Brain microvascular endothelial cell (primary cell): ENCODE results near the gene ADAT3.
"Not testable (repeated sequence)": the region's sequence is repeated elsewhere in the genome, so short reads cannot be mapped to it uniquely, and the experiment has no call there.

Experiments
- DNase-seq: peaks from one replicate; pipeline ENCODE4 v3.0.0-alpha.2; 2020
- H3K27ac ChIP-seq: fragments of 250-450 bp; sonication (Bioruptor Pico); 2 replicates; pipeline ENCODE4 v1.5.1; 2020; ENCODE audit warnings: mild to moderate bottlenecking, moderate library complexity
- H3K27me3 ChIP-seq: fragments of 250-450 bp; sonication (Bioruptor Pico); replicated peaks from 2 replicates; pipeline ENCODE4 v1.5.1; 2020; ENCODE audit warnings: mild to moderate bottlenecking
- H3K36me3 ChIP-seq: fragments of 250-450 bp; sonication (Bioruptor Pico); replicated peaks from 2 replicates; pipeline ENCODE4 v1.5.1; 2020; ENCODE audit warnings: mild to moderate bottlenecking
- H3K4me3 ChIP-seq: 2 replicates; pipeline ENCODE4 v1.5.1; 2011; ENCODE audit warnings: low read depth, mild to moderate bottlenecking, control low read depth, low read length, moderate library complexity
- CTCF ChIP-seq: IDR thresholded peaks from 2 replicates; pipeline ENCODE4 v1.5.1; 2011; ENCODE audit warnings: low read depth, mild to moderate bottlenecking, moderate library complexity, low read length, control low read depth, inconsistent platforms; ENCODE audit errors: missing control alignments
- in situ Hi-C: cut with HindIII; loops from 2 replicates; pipeline ENCODE4 v1.10.0; 2017; ENCODE audit warnings: low sequenced_read_pairs, low pct_ligation_motif_present

ADAT3 gene

GRCh38 chr19:1876496-1877279 is 28.5 kb upstream of the ADAT3 start:
- TF ChIP-seq CTCF, result peak; percentile 22
- DNase-seq, H3K27me3 ChIP-seq, H3K27ac ChIP-seq, in situ Hi-C loops, H3K36me3 ChIP-seq: not testable (repeated sequence)
- H3K4me3 ChIP-seq, result peak overlapping the region; percentile 97

DNA sequence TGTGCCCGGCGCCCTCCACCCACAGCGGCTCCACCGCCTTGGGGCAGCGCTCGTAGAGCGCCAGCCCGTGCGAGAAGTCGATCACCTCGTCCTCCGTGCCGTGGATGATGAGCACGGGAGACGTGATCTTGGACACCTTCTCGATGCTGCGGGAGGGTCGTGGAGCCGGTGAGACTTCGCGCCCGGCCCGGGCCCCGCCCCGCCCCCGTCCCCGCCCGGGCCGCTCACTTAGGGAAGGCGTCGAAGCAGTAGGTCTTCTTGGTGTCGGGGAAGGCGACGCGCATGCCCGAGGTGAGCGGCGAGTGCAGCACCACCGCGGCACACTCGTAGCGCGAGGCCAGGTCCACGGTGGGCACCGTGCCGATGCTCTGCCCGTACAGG is 27.9 kb upstream of the ADAT3 start:
- H3K4me3 ChIP-seq, H3K27ac ChIP-seq, in situ Hi-C loops, H3K36me3 ChIP-seq, H3K27me3 ChIP-seq, DNase-seq: not testable (repeated sequence)

DNA sequence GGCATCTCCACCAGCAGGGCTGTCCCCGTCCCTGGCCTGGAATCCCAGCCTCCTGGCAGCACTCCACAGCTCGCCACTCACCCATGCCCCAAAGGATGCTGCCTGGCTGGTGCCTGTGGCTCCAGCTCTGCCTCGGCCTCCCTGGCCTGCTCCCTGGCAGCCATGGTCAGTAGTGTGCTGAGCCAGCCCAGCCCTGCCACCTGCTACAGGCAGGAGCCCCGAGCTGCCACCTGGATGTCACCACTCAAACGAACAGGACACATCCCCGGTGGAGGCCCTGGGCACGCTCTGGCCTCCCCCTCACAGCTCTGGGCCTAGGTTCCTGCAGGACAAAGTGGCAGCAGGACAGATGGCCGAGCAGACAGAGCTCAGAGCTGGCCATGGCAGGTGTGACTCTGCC is 26.6 kb upstream of the ADAT3 start:
- H3K36me3 ChIP-seq, in situ Hi-C loops: not testable (repeated sequence)

GRCh38 chr19:1879982-1880381 is 25.2 kb upstream of the ADAT3 start:
- H3K27ac ChIP-seq, H3K4me3 ChIP-seq, DNase-seq, H3K36me3 ChIP-seq, H3K27me3 ChIP-seq, in situ Hi-C loops: not testable (repeated sequence)

More for the DNA sequence above, 26.6 kb upstream of the ADAT3 start:
- not testable (repeated sequence) for DNase-seq, H3K27ac ChIP-seq, H3K4me3 ChIP-seq, H3K27me3 ChIP-seq

DNA sequence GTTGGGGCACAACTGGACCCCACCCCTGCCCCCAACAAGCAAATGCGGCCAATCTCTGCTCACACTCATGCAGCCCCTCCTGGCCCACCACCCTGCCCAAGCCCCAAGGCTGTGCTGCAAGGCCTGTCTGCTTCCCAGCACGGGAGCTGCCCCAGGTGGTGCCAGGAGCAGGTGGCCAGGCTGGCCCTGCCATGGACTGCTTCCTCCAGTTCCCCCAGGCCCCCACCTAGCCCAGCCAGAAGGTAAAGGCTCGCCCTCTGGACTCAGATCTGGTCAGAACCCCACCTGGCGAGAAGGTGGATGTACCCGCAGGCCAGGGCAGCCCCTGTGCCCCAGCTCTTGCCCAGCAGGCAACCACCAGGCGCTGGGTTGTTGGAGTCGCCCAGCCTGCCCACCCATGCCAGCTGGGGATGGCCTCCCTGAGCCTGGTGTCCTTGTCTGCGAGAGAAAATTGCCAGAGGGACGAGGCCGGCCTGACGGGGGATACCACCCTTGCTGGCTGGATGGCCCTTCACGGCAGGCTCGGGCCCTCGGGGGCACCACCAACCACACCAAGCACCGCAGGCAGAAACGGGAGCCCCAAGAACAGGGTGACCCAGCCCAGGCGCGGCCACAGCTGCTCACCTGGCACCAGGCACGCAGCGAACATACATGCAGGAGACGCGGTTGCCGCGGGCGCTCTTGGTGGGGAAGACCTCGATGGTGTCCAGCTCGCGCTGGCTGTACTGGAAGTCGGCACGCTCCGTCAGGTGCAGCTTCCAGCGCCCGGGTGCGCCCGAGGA is 24.4 kb upstream of the ADAT3 start:
- H3K27ac ChIP-seq, result no peak overlapping the region

GRCh38 chr19:1881393-1882088 is 23.7 kb upstream of the ADAT3 start:
- H3K36me3 ChIP-seq, in situ Hi-C loops, DNase-seq, H3K27me3 ChIP-seq, H3K4me3 ChIP-seq, H3K27ac ChIP-seq: not testable (repeated sequence)

More for the DNA sequence above, 24.4 kb upstream of the ADAT3 start:
- Histone ChIP-seq H3K27me3 (no peaks in the 10 kb centered on the region), H3K4me3 (no peak overlapping the region), H3K36me3 (no peaks in the 10 kb centered on the region)
- no peak for DNase-seq
- no peak for TF ChIP-seq CTCF
- in situ Hi-C loops, result no loop called here

- H3K36me3 ChIP-seq, result no peaks in the 10 kb centered on the region
- TF ChIP-seq CTCF, result no peak
- in situ Hi-C loops, result no loop called here
- no peak for DNase-seq
- H3K27ac ChIP-seq, result no peak overlapping the region
- no peak overlapping the region for H3K4me3 ChIP-seq
- no peaks in the 10 kb centered on the region for H3K27me3 ChIP-seq
Observed at GRCh38 chr19:1882089-1882785, 23.0 kb upstream of the ADAT3 start.
